ENCODE results near the gene FHAD1. TPM values are rescaled to one million over a fixed set of nuclear protein-coding genes. Genes with fewer than 3 reads are reported as not detected.
"Not testable (repeated sequence)": the region's sequence is repeated elsewhere in the genome, so short reads cannot be mapped to it uniquely, and the experiment has no call there.

FHAD1 gene
- polyA plus RNA-seq, 4 donors: 0.22 to 0.58 (median 0.36) TPM

DNA sequence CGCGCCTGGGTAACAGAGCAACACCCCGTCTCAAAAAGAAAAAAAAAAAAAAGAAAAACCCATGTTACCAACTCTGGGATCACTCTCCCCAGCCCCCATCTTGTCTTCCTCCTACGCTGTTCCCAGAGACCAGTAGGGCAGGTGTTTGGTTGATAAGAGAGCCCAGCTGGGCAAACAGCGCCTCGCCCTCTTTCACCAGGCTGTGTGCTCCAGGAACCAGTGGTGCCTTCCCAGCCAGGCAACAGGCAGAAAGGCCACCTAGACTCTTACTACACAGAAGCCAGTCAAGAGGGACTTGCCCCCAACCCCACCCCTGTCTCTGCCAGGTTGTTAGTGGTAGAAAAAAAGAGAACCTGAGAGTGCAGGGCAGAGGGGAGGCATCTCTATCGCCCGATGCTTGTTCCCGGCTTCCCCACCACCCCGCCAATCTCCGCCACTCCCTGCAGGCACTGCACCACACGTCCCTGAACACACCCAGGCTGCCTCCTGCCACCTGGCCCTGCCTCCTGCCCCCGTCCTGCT lies 177.2 kb downstream of the FHAD1 start:
- 8 to 62% (median 34%) methylated on average over 12 to 13 of the region's 13 CpGs for WGBS, 3 donors
- H3K27ac ChIP-seq (ENCODE audit: low read depth in 1 of 3, low read length in 2 of 3): peak overlapping the region; percentile 93 to 99 (median 93)
- peaks cover 3 to 75% (median 5%) of the 10 kb centered on the region in 3 donors for H3K36me3 ChIP-seq (ENCODE audit: control insufficient read depth in 3 of 3, insufficient read depth in 2 of 3, low read depth in 1 of 3, low read length in 3 of 3)

DNA sequence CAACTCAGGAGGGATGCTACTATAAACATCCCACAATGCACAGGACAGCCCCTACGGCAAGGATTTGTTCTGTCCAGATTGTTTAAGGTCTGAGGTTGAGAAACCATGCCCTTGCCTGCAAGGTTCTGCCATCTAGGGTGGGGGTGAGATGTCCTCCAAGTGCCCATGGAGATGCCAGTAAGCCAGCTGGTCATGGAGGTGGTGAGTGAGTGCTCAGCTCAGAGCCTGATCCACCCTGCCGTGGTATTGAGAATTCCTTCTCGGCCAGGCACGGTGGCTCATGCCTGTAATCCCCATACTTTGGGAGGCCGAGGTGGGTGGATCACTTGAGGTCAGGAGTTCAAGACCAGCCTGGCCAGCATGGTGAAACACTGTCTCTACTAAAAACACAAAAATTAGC lies 178.0 kb downstream of the FHAD1 start:
- no peak for FAIRE-seq
- peaks cover 6 to 65% (median 6%) of the 10 kb centered on the region in 3 donors for H3K4me1 ChIP-seq (ENCODE audit: control insufficient read depth in 3 of 3, insufficient read depth in 2 of 3, low read depth in 1 of 3, low read length in 2 of 3)
- no peak for DNase-seq
- WGBS, 3 donors: 28 to 63% (median 36%) methylated on average over 5 of the region's 5 CpGs
- no peaks in the 10 kb centered on the region for H3K9me3 ChIP-seq (ENCODE audit: control insufficient read depth in 2 of 2, insufficient read depth in 1 of 2, low read depth in 1 of 2, low read length in 1 of 2)
- peak overlapping the region; percentile 93 to 99 (median 93) for H3K27ac ChIP-seq (ENCODE audit: low read depth in 1 of 3, low read length in 2 of 3)
- no peaks in the 10 kb centered on the region for H3K27me3 ChIP-seq (ENCODE audit: control insufficient read depth in 3 of 3, insufficient read depth in 3 of 3, low read length in 3 of 3)
- H3K4me3 ChIP-seq (ENCODE audit: low read depth in 1 of 3, low read length in 3 of 3): no peak overlapping the region
- peaks cover 4 to 75% (median 5%) of the 10 kb centered on the region in 3 donors for H3K36me3 ChIP-seq (ENCODE audit: control insufficient read depth in 3 of 3, insufficient read depth in 2 of 3, low read depth in 1 of 3, low read length in 3 of 3)

More for the DNA sequence above, 177.2 kb downstream of the FHAD1 start:
- DNase-seq: peak; percentile 94 to 97
- Histone ChIP-seq H3K4me1 (ENCODE audit: control insufficient read depth in 3 of 3, insufficient read depth in 2 of 3, low read depth in 1 of 3, low read length in 2 of 3) (peaks cover 6 to 69% (median 11%) of the 10 kb centered on the region in 3 donors), H3K9me3 (ENCODE audit: control insufficient read depth in 2 of 2, insufficient read depth in 1 of 2, low read depth in 1 of 2, low read length in 1 of 2) (no peaks in the 10 kb centered on the region), H3K4me3 (ENCODE audit: low read depth in 1 of 3, low read length in 3 of 3) (no peak overlapping the region), H3K27me3 (ENCODE audit: control insufficient read depth in 3 of 3, insufficient read depth in 3 of 3, low read length in 3 of 3) (no peaks in the 10 kb centered on the region)
- FAIRE-seq: no peak

- Histone ChIP-seq H3K4me1 (ENCODE audit: control insufficient read depth in 3 of 3, insufficient read depth in 2 of 3, low read depth in 1 of 3, low read length in 2 of 3) (peaks cover 6 to 65% (median 6%) of the 10 kb centered on the region in 3 donors), H3K4me3 (ENCODE audit: low read depth in 1 of 3, low read length in 3 of 3) (no peak overlapping the region), H3K27ac (ENCODE audit: low read depth in 1 of 3, low read length in 2 of 3) (peak overlapping the region; percentile 93 to 99 (median 93)), H3K9me3 (ENCODE audit: control insufficient read depth in 2 of 2, insufficient read depth in 1 of 2, low read depth in 1 of 2, low read length in 1 of 2) (no peaks in the 10 kb centered on the region), H3K27me3 (ENCODE audit: control insufficient read depth in 3 of 3, insufficient read depth in 3 of 3, low read length in 3 of 3) (no peaks in the 10 kb centered on the region), H3K36me3 (ENCODE audit: control insufficient read depth in 3 of 3, insufficient read depth in 2 of 3, low read depth in 1 of 3, low read length in 3 of 3) (peaks cover 4 to 76% (median 5%) of the 10 kb centered on the region in 3 donors)
- 40 to 72% (median 65%) methylated on average over 10 of the region's 10 CpGs for WGBS, 3 donors
- DNase-seq (peak in 1 of 2 donors; percentile 52), FAIRE-seq (no peak)
Observed at GRCh38 chr1:15425521-15425920, 178.5 kb downstream of the FHAD1 start.

DNA sequence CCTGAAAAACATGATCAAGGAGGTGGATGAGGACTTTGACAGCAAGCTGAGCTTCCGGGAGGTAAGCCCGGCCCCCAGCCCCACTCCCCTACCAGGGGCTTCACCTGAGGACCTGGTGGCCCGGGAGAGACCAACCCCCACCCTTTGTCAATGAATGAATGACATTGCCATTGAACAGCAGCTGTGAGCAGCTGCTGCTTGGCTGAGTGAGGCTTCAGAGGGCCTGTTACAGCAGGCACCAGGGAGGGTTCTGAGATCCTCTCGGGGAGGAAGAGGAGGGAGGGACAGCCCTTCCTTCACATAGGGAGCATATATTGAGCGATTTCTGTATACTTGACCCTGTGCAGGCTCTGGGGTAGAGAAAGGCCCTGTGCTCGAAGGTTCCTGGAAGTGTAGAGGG lies 178.9 kb downstream of the FHAD1 start:
- Histone ChIP-seq H3K36me3 (ENCODE audit: control insufficient read depth in 3 of 3, insufficient read depth in 2 of 3, low read depth in 1 of 3, low read length in 3 of 3) (peaks cover 4 to 77% (median 5%) of the 10 kb centered on the region in 3 donors), H3K9me3 (ENCODE audit: control insufficient read depth in 2 of 2, insufficient read depth in 1 of 2, low read depth in 1 of 2, low read length in 1 of 2) (no peaks in the 10 kb centered on the region), H3K27ac (ENCODE audit: low read depth in 1 of 3, low read length in 2 of 3) (peak overlapping the region; percentile 57 to 99 (median 93)), H3K27me3 (ENCODE audit: control insufficient read depth in 3 of 3, insufficient read depth in 3 of 3, low read length in 3 of 3) (no peaks in the 10 kb centered on the region), H3K4me1 (ENCODE audit: control insufficient read depth in 3 of 3, insufficient read depth in 2 of 3, low read depth in 1 of 3, low read length in 2 of 3) (peaks cover 6 to 67% (median 6%) of the 10 kb centered on the region in 3 donors), H3K4me3 (ENCODE audit: low read depth in 1 of 3, low read length in 3 of 3) (no peak overlapping the region)
- DNase-seq: no peak
- 30 to 56% (median 42%) methylated on average over 6 of the region's 6 CpGs for WGBS, 3 donors
- no peak for FAIRE-seq

DNA sequence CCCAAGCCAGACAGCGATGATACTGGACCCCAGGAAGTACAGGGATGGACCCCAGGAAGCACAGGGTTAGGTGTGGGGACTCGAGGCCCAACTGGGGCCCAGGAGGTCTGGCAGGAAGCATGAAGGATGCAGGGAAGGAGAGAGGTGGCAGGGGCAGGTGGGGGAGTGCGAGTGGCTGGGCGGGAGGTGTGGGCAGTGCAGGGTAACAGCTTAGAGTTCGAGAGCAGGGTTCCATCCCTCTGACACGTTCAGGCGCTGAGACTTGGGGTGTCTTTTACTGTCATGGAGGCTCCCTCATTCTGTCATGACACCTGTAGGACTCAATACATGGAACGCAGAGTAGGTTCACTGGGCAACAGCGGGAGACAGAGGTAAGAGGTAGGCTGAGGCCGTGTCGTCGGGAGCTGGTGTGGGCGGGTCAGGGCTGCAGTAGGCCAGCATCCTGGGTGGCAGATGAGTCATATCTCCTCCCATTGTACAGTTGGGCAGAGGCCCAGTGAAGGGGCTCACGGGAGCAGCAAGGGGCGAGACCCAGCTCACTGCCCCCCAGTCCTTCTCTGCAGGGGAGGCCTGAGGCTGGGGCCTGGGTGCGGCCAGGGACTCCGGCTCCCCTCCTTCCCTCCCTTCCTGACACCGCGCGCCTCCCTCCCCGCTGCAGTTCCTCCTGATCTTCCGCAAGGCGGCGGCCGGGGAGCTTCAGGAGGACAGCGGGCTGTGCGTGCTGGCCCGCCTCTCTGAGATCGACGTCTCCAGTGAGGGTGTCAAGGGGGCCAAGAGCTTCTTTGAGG lies 179.7 kb downstream of the FHAD1 start:
- FAIRE-seq: no peak
- DNase-seq: peak; percentile 60 to 78
- Histone ChIP-seq H3K27me3 (ENCODE audit: control insufficient read depth in 3 of 3, insufficient read depth in 3 of 3, low read length in 3 of 3) (no peaks in the 10 kb centered on the region), H3K36me3 (ENCODE audit: control insufficient read depth in 3 of 3, insufficient read depth in 2 of 3, low read depth in 1 of 3, low read length in 3 of 3) (peaks cover 4 to 77% (median 5%) of the 10 kb centered on the region in 3 donors), H3K4me1 (ENCODE audit: control insufficient read depth in 3 of 3, insufficient read depth in 2 of 3, low read depth in 1 of 3, low read length in 2 of 3) (peaks cover under 1 to 64% (median 5%) of the 10 kb centered on the region in 3 donors), H3K4me3 (ENCODE audit: low read depth in 1 of 3, low read length in 3 of 3) (no peak overlapping the region), H3K9me3 (ENCODE audit: control insufficient read depth in 2 of 2, insufficient read depth in 1 of 2, low read depth in 1 of 2, low read length in 1 of 2) (no peaks in the 10 kb centered on the region), H3K27ac (ENCODE audit: low read depth in 1 of 3, low read length in 2 of 3) (peak overlapping the region; percentile 57 to 99 (median 93))
- 53 to 64% (median 64%) methylated on average over 28 to 30 of the region's 30 CpGs for WGBS, 3 donors

DNA sequence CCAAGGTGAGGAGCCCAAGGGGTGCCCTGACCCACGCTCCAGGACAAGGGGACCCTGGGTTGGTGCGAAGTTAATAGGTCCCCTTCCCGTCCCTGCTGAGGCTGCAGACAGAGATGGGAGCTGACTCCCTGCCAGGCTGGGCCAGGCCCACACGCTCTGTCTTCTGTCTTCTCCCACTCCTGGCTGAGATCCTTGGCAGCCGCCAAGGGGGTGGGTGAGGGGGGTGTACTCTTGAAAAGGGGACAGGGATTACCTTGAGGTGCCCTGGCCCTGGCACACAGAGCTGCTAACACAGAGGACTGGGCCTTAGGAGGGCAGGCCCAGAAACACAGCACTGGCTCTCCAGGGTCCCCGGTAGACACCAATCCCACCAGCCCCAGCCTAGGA lies 180.2 kb downstream of the FHAD1 start:
- H3K27ac ChIP-seq (ENCODE audit: low read depth in 1 of 3, low read length in 2 of 3): peak overlapping the region in 2 of 3 donors; percentile 93 to 99
- FAIRE-seq: no peak
- DNase-seq: no peak

GRCh38 chr1:15428252-15428651 lies 181.2 kb downstream of the FHAD1 start:
- H3K4me3 ChIP-seq (ENCODE audit: low read depth in 1 of 3, low read length in 3 of 3); H3K27me3 ChIP-seq (ENCODE audit: control insufficient read depth in 3 of 3, insufficient read depth in 3 of 3, low read length in 3 of 3); DNase-seq; FAIRE-seq; H3K27ac ChIP-seq (ENCODE audit: low read depth in 1 of 3, low read length in 2 of 3); H3K9me3 ChIP-seq (ENCODE audit: control insufficient read depth in 2 of 2, insufficient read depth in 1 of 2, low read depth in 1 of 2, low read length in 1 of 2): not testable (repeated sequence)
- 86 to 89% (median 86%) methylated on average over 11 of the region's 11 CpGs for WGBS, 3 donors
- Histone ChIP-seq H3K4me1 (ENCODE audit: control insufficient read depth in 3 of 3, insufficient read depth in 2 of 3, low read depth in 1 of 3, low read length in 2 of 3) (peaks cover 0 to 66% (median 2%) of the 10 kb centered on the region in 3 donors), H3K36me3 (ENCODE audit: control insufficient read depth in 3 of 3, insufficient read depth in 2 of 3, low read depth in 1 of 3, low read length in 3 of 3) (peaks cover 4 to 71% (median 5%) of the 10 kb centered on the region in 3 donors)

More for the DNA sequence above, 180.2 kb downstream of the FHAD1 start:
- Histone ChIP-seq H3K4me1 (ENCODE audit: control insufficient read depth in 3 of 3, insufficient read depth in 2 of 3, low read depth in 1 of 3, low read length in 2 of 3) (peaks cover 0 to 63% (median 6%) of the 10 kb centered on the region in 3 donors), H3K27me3 (ENCODE audit: control insufficient read depth in 3 of 3, insufficient read depth in 3 of 3, low read length in 3 of 3) (no peaks in the 10 kb centered on the region), H3K9me3 (ENCODE audit: control insufficient read depth in 2 of 2, insufficient read depth in 1 of 2, low read depth in 1 of 2, low read length in 1 of 2) (no peaks in the 10 kb centered on the region), H3K36me3 (ENCODE audit: control insufficient read depth in 3 of 3, insufficient read depth in 2 of 3, low read depth in 1 of 3, low read length in 3 of 3) (peaks cover 4 to 77% (median 5%) of the 10 kb centered on the region in 3 donors), H3K4me3 (ENCODE audit: low read depth in 1 of 3, low read length in 3 of 3) (no peak overlapping the region)
- 62 to 71% (median 62%) methylated on average over 6 of the region's 6 CpGs for WGBS, 3 donors

- peaks cover 4 to 73% (median 5%) of the 10 kb centered on the region in 3 donors for H3K36me3 ChIP-seq (ENCODE audit: control insufficient read depth in 3 of 3, insufficient read depth in 2 of 3, low read depth in 1 of 3, low read length in 3 of 3)
- no peak overlapping the region for H3K4me3 ChIP-seq (ENCODE audit: low read depth in 1 of 3, low read length in 3 of 3)
- WGBS, 3 donors: 75 to 85% (median 76%) methylated on average over 7 to 18 of the region's 18 CpGs
- FAIRE-seq: no peak
- DNase-seq: no peak
- no peaks in the 10 kb centered on the region for H3K27me3 ChIP-seq (ENCODE audit: control insufficient read depth in 3 of 3, insufficient read depth in 3 of 3, low read length in 3 of 3)
- H3K27ac ChIP-seq (ENCODE audit: low read depth in 1 of 3, low read length in 2 of 3): no peak overlapping the region
- peaks cover 0 to 62% (median 2%) of the 10 kb centered on the region in 3 donors for H3K4me1 ChIP-seq (ENCODE audit: control insufficient read depth in 3 of 3, insufficient read depth in 2 of 3, low read depth in 1 of 3, low read length in 2 of 3)
- no peaks in the 10 kb centered on the region for H3K9me3 ChIP-seq (ENCODE audit: control insufficient read depth in 2 of 2, insufficient read depth in 1 of 2, low read depth in 1 of 2, low read length in 1 of 2)
Observed at GRCh38 chr1:15428815-15429435, 181.9 kb downstream of the FHAD1 start.

All from small intestine (tissue), 7 donors.